Ishikawa (cell line): ENCODE results near the gene CSF2.

ENCODE experiments used
- CEBPB ChIP-seq: IDR thresholded peaks from 2 replicates; pipeline ENCODE4 v1.6.1; 2012
- EGR1 ChIP-seq: IDR thresholded peaks from 2 replicates; pipeline ENCODE4 v1.6.1; 2012
- EP300 ChIP-seq: IDR thresholded peaks from 2 replicates; pipeline ENCODE4 v1.6.1; 2012; ENCODE audit warnings: borderline replicate concordance
- FOXM1 ChIP-seq: IDR thresholded peaks from 2 replicates; pipeline ENCODE4 v1.6.1; 2012; ENCODE audit warnings: low read depth, borderline replicate concordance
- MAX ChIP-seq: IDR thresholded peaks from 2 replicates; pipeline ENCODE4 v1.6.1; 2012
- RAD21 ChIP-seq: IDR thresholded peaks from 2 replicates; pipeline ENCODE4 v1.6.1; 2012; ENCODE audit warnings: low read depth
- TAF1 ChIP-seq: IDR thresholded peaks from 2 replicates; pipeline ENCODE4 v1.6.1; 2012; ENCODE audit warnings: low read depth, mild to moderate bottlenecking
- YY1 ChIP-seq: IDR thresholded peaks from 2 replicates; pipeline ENCODE4 v1.6.1; 2012; ENCODE audit warnings: low read depth
- TF ChIP-seq, protein P1 (sequence below): IDR thresholded peaks from 2 replicates; pipeline ENCODE4 v1.6.1; 2012; ENCODE audit warnings: low read depth, mild to moderate bottlenecking

GRCh38 chr5:132025403-132025971, 48.1 kb upstream of the CSF2 start:
- TF ChIP-seq TAF1 (no peak), YY1 (no peak), RAD21 (no peak), EP300 (no peak), EGR1 (no peak), FOXM1 (no peak), MAX (no peak), CEBPB (no peak)
- TF ChIP-seq, protein P1, sequence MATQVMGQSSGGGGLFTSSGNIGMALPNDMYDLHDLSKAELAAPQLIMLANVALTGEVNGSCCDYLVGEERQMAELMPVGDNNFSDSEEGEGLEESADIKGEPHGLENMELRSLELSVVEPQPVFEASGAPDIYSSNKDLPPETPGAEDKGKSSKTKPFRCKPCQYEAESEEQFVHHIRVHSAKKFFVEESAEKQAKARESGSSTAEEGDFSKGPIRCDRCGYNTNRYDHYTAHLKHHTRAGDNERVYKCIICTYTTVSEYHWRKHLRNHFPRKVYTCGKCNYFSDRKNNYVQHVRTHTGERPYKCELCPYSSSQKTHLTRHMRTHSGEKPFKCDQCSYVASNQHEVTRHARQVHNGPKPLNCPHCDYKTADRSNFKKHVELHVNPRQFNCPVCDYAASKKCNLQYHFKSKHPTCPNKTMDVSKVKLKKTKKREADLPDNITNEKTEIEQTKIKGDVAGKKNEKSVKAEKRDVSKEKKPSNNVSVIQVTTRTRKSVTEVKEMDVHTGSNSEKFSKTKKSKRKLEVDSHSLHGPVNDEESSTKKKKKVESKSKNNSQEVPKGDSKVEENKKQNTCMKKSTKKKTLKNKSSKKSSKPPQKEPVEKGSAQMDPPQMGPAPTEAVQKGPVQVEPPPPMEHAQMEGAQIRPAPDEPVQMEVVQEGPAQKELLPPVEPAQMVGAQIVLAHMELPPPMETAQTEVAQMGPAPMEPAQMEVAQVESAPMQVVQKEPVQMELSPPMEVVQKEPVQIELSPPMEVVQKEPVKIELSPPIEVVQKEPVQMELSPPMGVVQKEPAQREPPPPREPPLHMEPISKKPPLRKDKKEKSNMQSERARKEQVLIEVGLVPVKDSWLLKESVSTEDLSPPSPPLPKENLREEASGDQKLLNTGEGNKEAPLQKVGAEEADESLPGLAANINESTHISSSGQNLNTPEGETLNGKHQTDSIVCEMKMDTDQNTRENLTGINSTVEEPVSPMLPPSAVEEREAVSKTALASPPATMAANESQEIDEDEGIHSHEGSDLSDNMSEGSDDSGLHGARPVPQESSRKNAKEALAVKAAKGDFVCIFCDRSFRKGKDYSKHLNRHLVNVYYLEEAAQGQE = no peak
